K562 (cell line): ENCODE results near the gene THBS1. TPM values are rescaled to one million over a fixed set of nuclear protein-coding genes. Genes with fewer than 3 reads are reported as not detected.
A peak's percentile ranks its signal among the peaks of the same experiment; 100 is the strongest.

Source experiments
- ATAC-seq: fragments of 200-7000 bp; cut with Tn5 transposase; 3 replicates; pipeline ENCODE4 v1.9.1; 2020; ENCODE audit warnings: moderate library complexity
- BruUV-seq: library from RNA; stranded (reverse); fragments of 400-500 nt; replicated peaks from 2 replicates; lab custom pipeline; 2021; lab: Mats Ljungman, UMichigan
- CTCF ChIA-PET: fragments of 300-600 bp; formaldehyde crosslinking; extraction: SDS; loops from one replicate; lab custom pipeline; 2021; ENCODE audit warnings: low intra/inter-chr PET ratio; lab: Yijun Ruan, JAX
- POLR2A ChIA-PET: fragments of 300-600, 350-650 bp; sonication (Branson Sonifier 250); formaldehyde crosslinking; extraction: SDS; loops from one replicate; lab custom pipeline; 2021; ENCODE audit warnings: antibody characterized with exemption, inconsistent platforms; lab: Yijun Ruan, JAX
- DNase-seq, 4 experiments: peaks; one replicate each; pipeline versions ENCODE4 v3.0.0 to v3.0.0-alpha.2; 2011 to 2018; ENCODE audit warnings: low spot score in 3 of 4, mixed read lengths in 3 of 4; ENCODE audit errors: extremely low read depth in 1 of 4
- FAIRE-seq: peaks from 2 replicates; lab custom pipeline; 2011; peaks lifted over from hg19 to GRCh38; lab: Jason Lieb, UNC
- H2AFZ ChIP-seq: 2 replicates; pipeline ENCODE4 v1.6.0; 2011; ENCODE audit warnings: low read depth, low read length, control low read depth, inconsistent platforms
- H3K27ac ChIP-seq: fragments of 200-600 bp; 3 replicates; pipeline ENCODE4 v1.8.0; 2011; ENCODE audit warnings: low read depth, mild to moderate bottlenecking, control low read depth, inconsistent platforms, low read length, moderate library complexity, mixed read lengths; ENCODE audit errors: extremely low read depth
- H3K27me3 ChIP-seq, 2 experiments: fragments of 300-600 bp in 1 of 2; 2 replicates in 1 of 2; 3 replicates in 1 of 2; pipeline versions ENCODE4 v1.6.0 to v1.8.0; 2011; ENCODE audit warnings: inconsistent platforms in 2 of 2, low read length in 2 of 2, mild to moderate bottlenecking in 1 of 2, mixed read lengths in 1 of 2, moderate library complexity in 1 of 2; ENCODE audit not compliant: control insufficient read depth in 2 of 2, insufficient read depth in 2 of 2
- H3K36me3 ChIP-seq: fragments of 300-600 bp; 3 replicates; pipeline ENCODE4 v1.8.0; 2011; ENCODE audit warnings: mild to moderate bottlenecking, low read length, inconsistent platforms; ENCODE audit not compliant: control insufficient read depth, insufficient read depth
- H3K4me1 ChIP-seq, 2 experiments: fragments of 200-600 bp in 1 of 2; replicated peaks in 1 of 2; 2 replicates in 1 of 2; 3 replicates in 1 of 2; pipeline versions ENCODE4 v1.5.1 to v1.8.0; 2011; ENCODE audit warnings: inconsistent platforms in 2 of 2, low read length in 2 of 2, mild to moderate bottlenecking in 1 of 2, mixed read lengths in 1 of 2, moderate library complexity in 1 of 2; ENCODE audit not compliant: control insufficient read depth in 2 of 2, insufficient read depth in 2 of 2
- H3K4me2 ChIP-seq: 2 replicates; pipeline ENCODE4 v1.6.1; 2011; ENCODE audit warnings: low read length, control low read depth, inconsistent platforms, mixed read lengths; ENCODE audit not compliant: insufficient read depth
- H3K4me3 ChIP-seq: fragments of 200-600 bp; sonication (generic), shearing (Covaris generic); 2 replicates; pipeline ENCODE4 v1.5.1; 2016; ENCODE audit warnings: control low read depth, inconsistent platforms
- H3K79me2 ChIP-seq: fragments of 200-600 bp; 3 replicates; pipeline ENCODE4 v1.8.0; 2011; ENCODE audit warnings: low read length, inconsistent platforms; ENCODE audit not compliant: control insufficient read depth, insufficient read depth
- H3K9ac ChIP-seq, 2 experiments: 2 replicates each; pipeline versions ENCODE4 v1.6.0 to v1.6.1; 2011; ENCODE audit warnings: low read depth in 2 of 2, low read length in 2 of 2, control low read depth in 1 of 2, inconsistent platforms in 1 of 2, mild to moderate bottlenecking in 1 of 2, mixed read lengths in 1 of 2; ENCODE audit not compliant: insufficient read depth in 1 of 2
- H3K9me1 ChIP-seq: one replicate; pipeline ENCODE4 v1.6.0; 2011; ENCODE audit warnings: inconsistent platforms, mild to moderate bottlenecking, low read length, moderate library complexity; ENCODE audit not compliant: control insufficient read depth, insufficient read depth
- H3K9me3 ChIP-seq: replicated peaks from 2 replicates; pipeline ENCODE4 v1.5.1; 2011; ENCODE audit warnings: low read depth, low read length, inconsistent platforms; ENCODE audit not compliant: control insufficient read depth, insufficient read depth
- H4K20me1 ChIP-seq: replicated peaks from 2 replicates; pipeline ENCODE4 v1.6.1; 2011; ENCODE audit warnings: low read length, inconsistent platforms, mixed read lengths; ENCODE audit not compliant: control insufficient read depth, insufficient read depth
- IFI16 ChIP-seq: fragments of 250-450 bp; sonication (Bioruptor Pico); IDR thresholded peaks from 2 replicates; pipeline ENCODE4 v2.1.2; 2022; ENCODE audit warnings: mild to moderate bottlenecking, inconsistent platforms
- KLF6 ChIP-seq: fragments of 250-450 bp; sonication (Bioruptor Pico); IDR thresholded peaks from 2 replicates; pipeline ENCODE4 v1.4.0; 2020; ENCODE audit warnings: mild to moderate bottlenecking, moderate library complexity, borderline replicate concordance
- NFXL1 ChIP-seq: fragments of 450-650 bp; formaldehyde crosslinking; IDR thresholded peaks from 2 replicates; pipeline ENCODE4 v1.4.0; 2021; ENCODE audit warnings: mild to moderate bottlenecking
- RBM22 ChIP-seq: fragments of 200-400 bp; formaldehyde crosslinking; IDR thresholded peaks from 2 replicates; pipeline ENCODE4 v1.6.1; 2018; ENCODE audit warnings: low read length, low read depth; ENCODE audit not compliant: poor library complexity, severe bottlenecking
- TBL1XR1 ChIP-seq, 2 experiments: IDR thresholded peaks; 2 replicates each; pipeline ENCODE4 v1.6.1; 2012; ENCODE audit warnings: improper control_type of control experiment in 2 of 2, low read length in 2 of 2, mild to moderate bottlenecking in 1 of 2
- YY1 ChIP-seq, 3 experiments: IDR thresholded peaks; 2 replicates each; pipeline ENCODE4 v1.6.1; 2011; ENCODE audit warnings: low read length in 2 of 3, mild to moderate bottlenecking in 2 of 3, moderate library complexity in 2 of 3, borderline replicate concordance in 1 of 3, control low read depth in 1 of 3, low read depth in 1 of 3; ENCODE audit not compliant: insufficient read depth in 3 of 3, insufficient replicate concordance in 2 of 3, control insufficient read depth in 1 of 3, insufficient read length in 1 of 3; ENCODE audit errors: extremely low read depth in 1 of 3
- ZC3H4 ChIP-seq: sonication (generic); formaldehyde crosslinking; IDR thresholded peaks from 2 replicates; pipeline ENCODE4 v1.9.0; 2021; ENCODE audit warnings: missing genetic modification reagents, borderline replicate concordance
- ZNF124 ChIP-seq: sonication (generic); formaldehyde crosslinking; IDR thresholded peaks from 2 replicates; pipeline ENCODE4 v1.8.1; 2022; ENCODE audit warnings: missing genetic modification reagents
- ZNF324 ChIP-seq: fragments of 250-450 bp; sonication (Bioruptor Pico); IDR thresholded peaks from 2 replicates; pipeline ENCODE4 v1.4.0; 2020; ENCODE audit warnings: mild to moderate bottlenecking
- ZNF41 ChIP-seq: fragments of 250-450 bp; sonication (Bioruptor Pico); conservative IDR thresholded peaks from 2 replicates; pipeline ENCODE4 v1.4.0; 2020; ENCODE audit warnings: mild to moderate bottlenecking
- ZNF444 ChIP-seq: fragments of 250-450 bp; sonication (Bioruptor Pico); IDR thresholded peaks from 2 replicates; pipeline ENCODE4 v1.4.0; 2020; ENCODE audit warnings: mild to moderate bottlenecking, moderate library complexity
- ZNF668 ChIP-seq: fragments of 250-450 bp; sonication (Bioruptor Pico); IDR thresholded peaks from 2 replicates; pipeline ENCODE4 v1.8.0; 2022; ENCODE audit warnings: mild to moderate bottlenecking, inconsistent platforms
- WGBS: fragments of 100-300 bp; shearing (Covaris generic); methylation state at CpG from one replicate; pipeline ENCODE4 v1.1.6; 2016; ENCODE audit warnings: low coverage, mixed read lengths; ENCODE audit not compliant: insufficient coverage; ENCODE audit errors: missing lambda C conversion rate; 5-methylcytosine and 5-hydroxymethylcytosine counted together
- in situ Hi-C: fragments of 300-500 bp; cut with MboI; formaldehyde crosslinking; loops from 4 replicates; pipeline ENCODE4 v1.15.0; 2018; ENCODE audit warnings: inconsistent platforms, mixed read lengths
- intact Hi-C: fragments of 100-400 bp; cut with micrococcal nuclease; formaldehyde crosslinking; loops from 2 replicates; pipeline ENCODE4 v1.14.2; 2022
- polyA plus RNA-seq, 8 experiments: library from polyadenylated mRNA; depleted of rRNA in 4 of 8; stranded (reverse) in 5 of 8; unstranded in 3 of 8; fragments of >200 nt; fragmentation: Nextera tagmentation in 2 of 8; fragmentation: Illumina TruSeq in 1 of 8; extraction: Ambion mirVana in 2 of 8; extraction: Trizol in 1 of 8; gene quantifications; 2 replicates each; pipeline versions ENCODE4 v1.2.1 to v1.2.3, GENCODE V29; 2011 to 2014; ENCODE audit warnings: inconsistent platforms in 1 of 8, missing spikeins in 1 of 8
- total RNA-seq, 7 experiments: library from RNA; depleted of rRNA in 6 of 7; stranded (reverse); fragments of >200 nt in 6 of 7; fragmentation: Illumina TruSeq in 2 of 7; extraction: Trizol in 2 of 7; gene quantifications; 2 replicates each; pipeline versions ENCODE4 v1.2.1 to v1.2.3, GENCODE V29; 2011 to 2021; ENCODE audit warnings: low replicate concordance in 1 of 7

Gene THBS1
- total and polyA plus RNA-seq, 9 of the 15 experiments (the other 6 are each of a cell fraction or from before 2014, with no cell fraction given), result 0.04 to 1.3 (median 0.40) TPM

DNA sequence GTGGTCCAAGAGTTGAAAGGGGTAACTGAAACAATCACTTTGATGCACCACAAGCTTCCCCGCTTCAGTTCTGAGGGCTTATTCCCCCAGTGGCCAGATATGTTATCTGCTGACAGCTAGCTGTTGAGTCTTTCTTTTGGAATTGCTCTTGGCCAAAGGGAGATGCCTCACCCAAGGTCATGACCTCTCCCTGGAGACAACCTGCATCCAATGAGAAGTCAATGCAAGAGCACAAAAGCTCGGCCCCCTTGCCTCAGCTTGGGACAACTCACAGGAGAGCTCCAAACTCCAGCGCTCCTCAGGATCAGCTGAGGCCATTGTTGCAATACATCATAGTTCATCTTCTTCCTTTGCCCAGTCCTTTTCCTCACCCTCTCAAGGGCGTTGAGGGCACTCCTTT lies 31.0 kb upstream of the THBS1 start:
- no peak overlapping the region for H2AFZ ChIP-seq
- H3K4me1 ChIP-seq, result no peaks in the 10 kb centered on the region
- 4% methylated on average over 4 of the region's 4 CpGs for WGBS
- ChIA-PET CTCF (no interaction called here), POLR2A (interaction anchor here (1.2 to 1.5 kb wide), 2 partner anchors 20 to 24 kb away, joined by 5 read pairs; no protein-coding TSS in a partner anchor)
- FAIRE-seq, result no peak
- H3K79me2 ChIP-seq, result no peaks in the 10 kb centered on the region
- H4K20me1 ChIP-seq, result no peaks in the 10 kb centered on the region
- no peak overlapping the region for H3K9ac ChIP-seq
- H3K9me1 ChIP-seq, result no peaks in the 10 kb centered on the region
- TF ChIP-seq ZC3H4 (CRISPR knock-in tag) (no peak), KLF6 (CRISPR knock-in tag) (no peak), TBL1XR1 (IDR thresholded peaks at IDR 0.05; ENCODE audit: low read length in 2 of 2) (no peak), IFI16 (CRISPR knock-in tag) (no peak), ZNF324 (CRISPR knock-in tag) (no peak), RBM22 (no peak), ZNF41 (CRISPR knock-in tag) (no peak), YY1 (IDR thresholded peaks at IDR 0.05; ENCODE audit: borderline replicate concordance in 1 of 3, control insufficient read depth in 1 of 3, extremely low read depth in 1 of 3, insufficient read depth in 3 of 3, insufficient read length in 1 of 3, insufficient replicate concordance in 2 of 3, low read depth in 1 of 3, low read length in 2 of 3) (no peak), ZNF444 (CRISPR knock-in tag) (no peak), ZNF124 (CRISPR knock-in tag) (no peak), NFXL1 (CRISPR knock-in tag) (no peak), ZNF668 (CRISPR knock-in tag) (no peak)
- no peak overlapping the region for H3K27ac ChIP-seq
- H3K4me3 ChIP-seq, result no peak overlapping the region
- no TSS peak for BruUV-seq
- no peak overlapping the region for H3K4me2 ChIP-seq
- intact Hi-C loops, result no loop called here
- no peak for ATAC-seq
- no peaks in the 10 kb centered on the region for H3K27me3 ChIP-seq
- DNase-seq, result peak in 3 of 4 experiments; percentile 5 to 20 (median 15)
- in situ Hi-C loops, result no loop called here
- no peaks in the 10 kb centered on the region for H3K36me3 ChIP-seq
- H3K9me3 ChIP-seq, result peaks cover 3% of the 10 kb centered on the region
